ENCODE results near the gene ARGLU1. TPM values are rescaled to one million over a fixed set of nuclear protein-coding genes. Genes with fewer than 3 reads are reported as not detected.

ARGLU1 gene
- total and polyA plus RNA-seq, 12 donors = 19.1 to 130 (median 58.3) TPM

- H3K4me1 ChIP-seq (replicated peaks in 1 of 2) = peaks cover 8 to 22% of the 10 kb centered on the region in 2 donors
- no peaks in the 10 kb centered on the region for H3K36me3 ChIP-seq (replicated peaks in 1 of 2)
- no peak overlapping the region for H3K27ac ChIP-seq
- no peaks in the 10 kb centered on the region for H3K9me3 ChIP-seq (replicated peaks in 1 of 3)
- no peak overlapping the region for H3K4me3 ChIP-seq
- peaks cover 9% of the 10 kb centered on the region for H3K27me3 ChIP-seq
- intact Hi-C loops (cut with DNase I) = loop anchor here in 1 of 2 donors (10.0 kb wide), 1 partner anchor 84 kb away; no protein-coding TSS in a partner anchor
- TF ChIP-seq POLR2A (IDR thresholded peaks at IDR 0.05) = no peak
- no peak for TF ChIP-seq CTCF (IDR thresholded peaks at IDR 0.05)
- 78 to 90% (median 82%) methylated on average over 11 of the region's 11 CpGs for WGBS, 4 donors
- DNase-seq = no peak
These were observed 37.6 kb downstream of the ARGLU1 start for GRCh38 chr13:106530171-106530851.

DNA sequence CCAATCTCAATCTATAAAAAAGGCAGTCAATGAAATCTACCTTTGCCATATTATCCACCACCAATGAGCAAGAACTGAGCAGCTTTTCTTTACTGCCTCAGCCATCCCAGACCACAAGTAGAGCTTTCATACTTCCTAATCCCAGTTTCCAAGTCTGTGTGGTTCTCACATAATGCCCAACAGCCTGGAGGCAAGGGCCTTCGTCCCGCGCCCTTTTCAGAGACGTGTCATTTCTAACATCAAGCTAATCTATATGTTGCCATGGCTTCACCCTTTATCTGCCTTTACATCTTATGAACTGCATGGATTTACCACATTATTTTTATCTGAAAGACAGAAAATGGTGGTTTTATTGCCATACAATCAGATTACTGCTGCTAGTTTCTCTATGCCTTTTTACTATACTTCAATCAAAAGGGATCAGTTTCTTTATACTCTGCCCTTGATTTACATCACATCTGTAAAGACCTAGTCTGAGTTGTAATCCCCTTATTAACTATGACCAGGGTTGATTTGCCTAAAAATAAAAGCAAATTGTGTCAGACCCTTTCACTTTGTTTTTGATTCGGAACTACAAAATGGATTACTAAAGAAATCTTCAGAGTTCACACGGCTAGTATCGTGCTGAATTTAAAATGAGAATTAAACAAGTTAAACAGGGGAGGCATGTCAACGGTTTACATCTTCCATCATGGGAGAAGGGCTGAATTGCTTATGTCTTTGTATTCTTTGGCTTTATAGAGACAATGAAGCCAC lies 38.3 kb downstream of the ARGLU1 start:
- peaks cover 5 to 19% of the 10 kb centered on the region in 2 donors for H3K4me1 ChIP-seq (replicated peaks in 1 of 2)
- H3K4me3 ChIP-seq = no peak overlapping the region
- WGBS, 4 donors = 67 to 82% (median 74%) methylated on average over 8 of the region's 8 CpGs
- intact Hi-C loops (cut with DNase I) = loop anchor here in 1 of 2 donors (10.0 kb wide), 1 partner anchor 85 kb away; no protein-coding TSS in a partner anchor
- no peaks in the 10 kb centered on the region for H3K9me3 ChIP-seq (replicated peaks in 1 of 3)
- no peaks in the 10 kb centered on the region for H3K36me3 ChIP-seq (replicated peaks in 1 of 2)
- H3K27me3 ChIP-seq = peaks cover 8% of the 10 kb centered on the region
- H3K27ac ChIP-seq = no peak overlapping the region
- no peak for DNase-seq
- TF ChIP-seq CTCF (IDR thresholded peaks at IDR 0.05) (no peak), POLR2A (IDR thresholded peaks at IDR 0.05) (no peak)

- intact Hi-C loops (cut with DNase I) = no loop called here
- no peak overlapping the region for H3K4me3 ChIP-seq
- peaks cover under 1% of the 10 kb centered on the region for H3K27me3 ChIP-seq
- WGBS, 4 donors = 72 to 86% (median 82%) methylated on average over 7 of the region's 7 CpGs
- DNase-seq = no peak
- no peak overlapping the region for H3K27ac ChIP-seq
- H3K9me3 ChIP-seq (replicated peaks in 1 of 3) = no peaks in the 10 kb centered on the region
- TF ChIP-seq CTCF (IDR thresholded peaks at IDR 0.05) = no peak
- no peaks in the 10 kb centered on the region for H3K36me3 ChIP-seq (replicated peaks in 1 of 2)
- H3K4me1 ChIP-seq (replicated peaks in 1 of 2) = peaks cover 0 to 12% of the 10 kb centered on the region in 2 donors
These were observed 39.1 kb downstream of the ARGLU1 start for GRCh38 chr13:106528718-106529414.

DNA sequence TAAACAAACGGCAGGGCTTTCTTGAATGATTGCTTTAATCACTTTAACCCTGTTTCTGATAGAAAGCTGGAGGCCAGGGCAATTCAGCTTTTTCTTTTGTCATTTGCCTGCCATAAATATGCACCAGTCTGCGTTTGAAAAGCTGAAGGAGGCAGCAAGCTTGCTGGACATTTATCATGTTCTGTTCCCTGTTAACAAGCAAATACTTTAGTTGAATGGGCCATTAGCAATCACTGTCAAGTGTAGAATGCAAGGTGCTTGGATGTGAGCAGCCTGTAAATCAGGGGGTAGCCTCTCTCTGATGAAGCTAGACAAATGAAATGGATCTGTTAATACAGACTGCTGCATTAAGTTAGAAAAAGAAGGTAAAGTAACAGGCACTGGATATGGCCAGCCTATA lies 40.1 kb downstream of the ARGLU1 start:
- intact Hi-C loops (cut with DNase I) = no loop called here
- no peak for TF ChIP-seq CTCF (IDR thresholded peaks at IDR 0.05)
- no peak for TF ChIP-seq POLR2A (IDR thresholded peaks at IDR 0.05)
- H3K36me3 ChIP-seq (replicated peaks in 1 of 2) = no peaks in the 10 kb centered on the region
- no peaks in the 10 kb centered on the region for H3K9me3 ChIP-seq (replicated peaks in 1 of 3)
- H3K4me1 ChIP-seq (replicated peaks in 1 of 2) = peaks cover 0 to 12% of the 10 kb centered on the region in 2 donors
- no peaks in the 10 kb centered on the region for H3K27me3 ChIP-seq
- WGBS, 4 donors = 30 to 54% (median 46%) methylated on average over 2 of the region's 2 CpGs
- H3K27ac ChIP-seq = no peak overlapping the region
- no peak overlapping the region for H3K4me3 ChIP-seq
- DNase-seq = no peak

All from adrenal gland (tissue), 12 donors.